ENCODE measurements around the gene VTA1. TPM values are rescaled to one million over a fixed set of nuclear protein-coding genes. Genes with fewer than 3 reads are reported as not detected.

VTA1 gene
- total and polyA plus RNA-seq, 2 experiments from 2014 or later = 108 to 130 TPM

DNA sequence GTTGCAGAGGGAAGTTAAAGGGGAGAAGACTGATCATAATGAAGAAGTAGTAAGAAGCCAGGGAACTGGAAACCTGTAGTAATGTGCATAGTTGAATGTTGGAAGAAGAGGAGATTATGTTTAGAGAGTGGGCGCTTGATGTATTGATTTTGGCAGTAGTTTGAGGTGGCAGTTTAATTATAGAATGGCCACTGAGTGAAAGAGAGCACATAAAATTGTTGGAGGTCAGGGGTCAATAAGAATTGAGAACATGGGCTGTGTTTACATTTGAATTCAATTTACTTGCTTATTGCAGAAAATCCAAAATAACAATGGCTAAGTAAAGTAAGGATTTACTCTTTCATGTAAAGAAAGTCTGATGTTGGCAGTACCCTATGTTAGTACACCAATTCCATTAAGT is 15.7 kb downstream of the VTA1 start:
- no peak overlapping the region for H3K9ac ChIP-seq
- H4K20me1 ChIP-seq (ENCODE audit: insufficient read depth) = peaks cover 8% of the 10 kb centered on the region; the same call in 1 of the 2 replicates
- peaks cover 10% of the 10 kb centered on the region for H3K36me3 ChIP-seq (ENCODE audit: low read depth)
- in situ Hi-C loops (cut with MboI) = loop anchor here (25.0 kb wide), 1 partner anchor 225 kb away; no protein-coding TSS in a partner anchor
- no peak overlapping the region for H3K27ac ChIP-seq
- no peaks in the 10 kb centered on the region for H3K9me3 ChIP-seq (ENCODE audit: low read depth)
- TF ChIP-seq EZH2 (IDR thresholded peaks at IDR 0.05; ENCODE audit: insufficient read depth, poor library complexity, severe bottlenecking) (no peak), EZH2phosphoT487 (IDR thresholded peaks at IDR 0.05; ENCODE audit: insufficient read depth, low read depth) (no peak)
- no peaks in the 10 kb centered on the region for H3K4me1 ChIP-seq (ENCODE audit: insufficient read depth)
- H3K79me2 ChIP-seq (ENCODE audit: insufficient read depth) = peaks cover 100% of the 10 kb centered on the region
- no peak for DNase-seq
- 94 to 100% methylated on average over 1 of the region's 1 CpG for WGBS, 2 experiments (ENCODE audit: low coverage in 1 of 2, low lambda C conversion rate in 2 of 2, missing lambda C conversion rate in 2 of 2)
- no peaks in the 10 kb centered on the region for H3F3A ChIP-seq (ENCODE audit: insufficient read depth)
- H2AFZ ChIP-seq = no peak overlapping the region
- no peaks in the 10 kb centered on the region for H3K9me2 ChIP-seq (ENCODE audit: insufficient read depth)
- H3K4me3 ChIP-seq = no peak overlapping the region
- no peaks in the 10 kb centered on the region for H3K27me3 ChIP-seq (replicated peaks; ENCODE audit: insufficient read depth)
- no peak overlapping the region for H3K4me2 ChIP-seq (ENCODE audit: unreplicated experiment)

DNA sequence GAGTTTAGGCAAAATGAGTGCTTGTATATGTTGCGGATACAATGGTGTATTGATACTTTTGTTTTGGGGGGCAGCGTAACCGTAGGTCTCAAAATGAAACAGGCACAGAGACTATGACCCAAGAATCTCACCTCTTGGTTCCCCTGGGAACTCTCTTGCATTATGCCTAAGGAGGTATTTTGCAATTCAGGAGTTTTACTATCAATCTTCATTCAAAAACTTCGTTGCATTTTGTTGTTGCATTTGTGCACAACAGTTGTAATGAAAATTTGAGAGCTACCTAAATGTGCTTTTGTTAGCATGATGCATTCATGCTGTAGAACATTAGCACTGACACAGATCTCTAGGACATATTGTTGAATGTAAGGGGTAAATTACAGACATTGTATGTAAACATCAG is 18.2 kb downstream of the VTA1 start:
- Histone ChIP-seq H3K9me3 (ENCODE audit: low read depth) (no peaks in the 10 kb centered on the region), H3K27ac (no peak overlapping the region), H3F3A (ENCODE audit: insufficient read depth) (no peaks in the 10 kb centered on the region), H2AFZ (no peak overlapping the region), H3K4me3 (no peak overlapping the region), H3K4me1 (ENCODE audit: insufficient read depth) (no peaks in the 10 kb centered on the region), H3K27me3 (replicated peaks; ENCODE audit: insufficient read depth) (no peaks in the 10 kb centered on the region), H3K9ac (no peak overlapping the region), H3K4me2 (ENCODE audit: unreplicated experiment) (no peak overlapping the region), H3K36me3 (ENCODE audit: low read depth) (peaks cover 25% of the 10 kb centered on the region), H3K79me2 (ENCODE audit: insufficient read depth) (peaks cover 90% of the 10 kb centered on the region), H3K9me2 (ENCODE audit: insufficient read depth) (no peaks in the 10 kb centered on the region), H4K20me1 (ENCODE audit: insufficient read depth) (peaks cover 8% of the 10 kb centered on the region; the same call in 1 of the 2 replicates)
- WGBS, 2 experiments (ENCODE audit: low coverage in 1 of 2, low lambda C conversion rate in 2 of 2, missing lambda C conversion rate in 2 of 2) = 91 to 97% methylated on average over 4 of the region's 4 CpGs
- DNase-seq = no peak
- TF ChIP-seq EZH2phosphoT487 (IDR thresholded peaks at IDR 0.05; ENCODE audit: insufficient read depth, low read depth) (no peak), EZH2 (IDR thresholded peaks at IDR 0.05; ENCODE audit: insufficient read depth, poor library complexity, severe bottlenecking) (no peak)
- in situ Hi-C loops (cut with MboI) = loop anchor here (25.0 kb wide), 1 partner anchor 222 kb away; no protein-coding TSS in a partner anchor

DNA sequence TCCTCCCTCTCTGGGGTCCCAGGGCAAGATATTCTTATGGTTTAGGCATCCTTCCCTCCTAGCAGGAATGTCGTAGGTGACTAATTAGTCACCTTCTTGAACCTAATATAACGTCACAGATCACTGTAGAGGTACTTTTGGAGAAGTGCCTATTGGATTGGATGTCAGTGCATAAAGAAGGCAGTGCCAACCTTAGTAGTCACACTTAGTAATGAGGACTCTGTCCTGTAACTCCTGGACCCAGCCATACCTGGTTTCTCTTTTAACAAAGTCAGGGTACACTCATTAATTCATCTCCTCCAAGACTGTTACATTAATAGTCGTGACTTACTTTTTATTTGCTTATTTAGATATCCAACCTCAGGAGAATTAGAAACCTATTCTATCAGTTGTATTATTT is 20.0 kb downstream of the VTA1 start:
- in situ Hi-C loops (cut with MboI) = loop anchor here (25.0 kb wide), 1 partner anchor 220 kb away; no protein-coding TSS in a partner anchor
- no peak overlapping the region for H3K27ac ChIP-seq
- H3K79me2 ChIP-seq (ENCODE audit: insufficient read depth) = peaks cover 76% of the 10 kb centered on the region
- H4K20me1 ChIP-seq (ENCODE audit: insufficient read depth) = 0 out of 2 replicates have a peak, but pooled peaks cover 4% of the 10 kb centered on the region
- no peaks in the 10 kb centered on the region for H3K9me2 ChIP-seq (ENCODE audit: insufficient read depth)
- H3K4me3 ChIP-seq = no peak overlapping the region
- H3K4me2 ChIP-seq (ENCODE audit: unreplicated experiment) = no peak overlapping the region
- H3K27me3 ChIP-seq (replicated peaks; ENCODE audit: insufficient read depth) = no peaks in the 10 kb centered on the region
- no peaks in the 10 kb centered on the region for H3K9me3 ChIP-seq (ENCODE audit: low read depth)
- no peaks in the 10 kb centered on the region for H3K4me1 ChIP-seq (ENCODE audit: insufficient read depth)
- no peak for DNase-seq
- no peak for TF ChIP-seq EZH2phosphoT487 (IDR thresholded peaks at IDR 0.05; ENCODE audit: insufficient read depth, low read depth)
- TF ChIP-seq EZH2 (IDR thresholded peaks at IDR 0.05; ENCODE audit: insufficient read depth, poor library complexity, severe bottlenecking) = no peak
- 85 to 95% methylated on average over 3 of the region's 3 CpGs for WGBS, 2 experiments (ENCODE audit: low coverage in 1 of 2, low lambda C conversion rate in 2 of 2, missing lambda C conversion rate in 2 of 2)
- H3K36me3 ChIP-seq (ENCODE audit: low read depth) = peaks cover 40% of the 10 kb centered on the region
- H3K9ac ChIP-seq = no peak overlapping the region
- H2AFZ ChIP-seq = no peak overlapping the region
- no peaks in the 10 kb centered on the region for H3F3A ChIP-seq (ENCODE audit: insufficient read depth)

DNA sequence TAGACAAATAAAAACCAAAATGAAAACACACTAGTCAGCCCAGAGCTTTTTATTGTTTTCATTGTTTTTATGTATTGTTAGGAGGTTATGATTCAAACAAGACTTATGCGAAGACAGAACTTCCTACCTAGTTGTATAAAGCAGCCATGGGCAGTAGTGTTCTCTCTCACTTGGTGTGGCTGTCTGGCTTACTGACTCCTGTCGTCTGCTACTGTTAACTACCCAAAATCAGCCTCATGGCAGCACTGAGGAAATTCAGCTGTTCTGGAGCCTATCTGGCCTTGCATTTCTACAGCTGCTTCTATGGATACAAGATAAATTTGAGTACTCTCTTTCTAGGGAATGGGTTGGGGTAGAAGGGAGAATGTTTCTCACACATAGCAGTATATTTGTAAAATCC is 20.4 kb downstream of the VTA1 start:
- Histone ChIP-seq H3K27me3 (replicated peaks; ENCODE audit: insufficient read depth) (no peaks in the 10 kb centered on the region), H3K9me3 (ENCODE audit: low read depth) (no peaks in the 10 kb centered on the region), H3K9ac (no peak overlapping the region), H3F3A (ENCODE audit: insufficient read depth) (no peaks in the 10 kb centered on the region), H3K27ac (no peak overlapping the region), H3K4me1 (ENCODE audit: insufficient read depth) (no peaks in the 10 kb centered on the region), H2AFZ (no peak overlapping the region), H3K4me3 (no peak overlapping the region), H3K9me2 (ENCODE audit: insufficient read depth) (no peaks in the 10 kb centered on the region), H4K20me1 (ENCODE audit: insufficient read depth) (0 out of 2 replicates have a peak, but pooled peaks cover 4% of the 10 kb centered on the region), H3K4me2 (ENCODE audit: unreplicated experiment) (no peak overlapping the region), H3K36me3 (ENCODE audit: low read depth) (peaks cover 43% of the 10 kb centered on the region), H3K79me2 (ENCODE audit: insufficient read depth) (peaks cover 73% of the 10 kb centered on the region)
- in situ Hi-C loops (cut with MboI) = loop anchor here (25.0 kb wide), 1 partner anchor 220 kb away; no protein-coding TSS in a partner anchor
- TF ChIP-seq EZH2phosphoT487 (IDR thresholded peaks at IDR 0.05; ENCODE audit: insufficient read depth, low read depth) (no peak), EZH2 (IDR thresholded peaks at IDR 0.05; ENCODE audit: insufficient read depth, poor library complexity, severe bottlenecking) (no peak)
- 96 to 100% methylated on average over 2 of the region's 2 CpGs for WGBS, 2 experiments (ENCODE audit: low coverage in 1 of 2, low lambda C conversion rate in 2 of 2, missing lambda C conversion rate in 2 of 2)
- DNase-seq = no peak

DNA sequence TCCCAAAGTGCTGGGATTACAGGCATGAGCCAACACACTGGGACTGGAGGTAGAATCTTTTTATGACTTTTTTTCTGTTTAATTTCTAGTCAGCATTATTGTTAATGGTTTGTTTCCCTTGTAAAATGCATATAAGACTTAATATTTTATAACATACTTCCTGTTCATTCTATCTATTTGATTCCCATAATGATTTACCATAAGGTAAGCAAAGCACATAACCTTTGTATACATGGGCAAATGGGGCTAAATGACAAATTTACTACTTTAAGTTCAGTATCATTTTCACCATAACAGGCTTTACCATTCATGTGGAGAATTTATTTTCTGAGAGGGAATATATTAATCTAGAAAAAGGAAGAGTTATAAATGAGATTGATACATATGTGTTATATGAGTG is 24.3 kb downstream of the VTA1 start:
- Histone ChIP-seq H3K9ac (no peak overlapping the region), H3K4me3 (no peak overlapping the region), H3K9me3 (ENCODE audit: low read depth) (no peaks in the 10 kb centered on the region), H3F3A (ENCODE audit: insufficient read depth) (no peaks in the 10 kb centered on the region), H2AFZ (no peak overlapping the region), H3K27ac (no peak overlapping the region), H3K27me3 (replicated peaks; ENCODE audit: insufficient read depth) (no peaks in the 10 kb centered on the region), H3K4me2 (ENCODE audit: unreplicated experiment) (no peak overlapping the region), H3K9me2 (ENCODE audit: insufficient read depth) (no peaks in the 10 kb centered on the region), H4K20me1 (ENCODE audit: insufficient read depth) (no peaks in the 10 kb centered on the region), H3K79me2 (ENCODE audit: insufficient read depth) (peaks cover 45% of the 10 kb centered on the region), H3K4me1 (ENCODE audit: insufficient read depth) (no peaks in the 10 kb centered on the region), H3K36me3 (ENCODE audit: low read depth) (peaks cover 54% of the 10 kb centered on the region)
- in situ Hi-C loops (cut with MboI) = loop anchor here (25.0 kb wide), 1 partner anchor 216 kb away; no protein-coding TSS in a partner anchor
- TF ChIP-seq EZH2phosphoT487 (IDR thresholded peaks at IDR 0.05; ENCODE audit: insufficient read depth, low read depth) (no peak), EZH2 (IDR thresholded peaks at IDR 0.05; ENCODE audit: insufficient read depth, poor library complexity, severe bottlenecking) (no peak)
- DNase-seq = no peak
